Transverse colon (tissue), 4 donors: ENCODE measurements around the gene NOP56.

Source experiments
- CTCF ChIP-seq, 5 experiments: fragments of 200-600 bp in 3 of 5; fragments of 450-650 bp in 2 of 5; sonication (generic) in 3 of 5; IDR thresholded peaks; 1 replicate in 2 of 5; 2 replicates in 3 of 5; pipeline ENCODE4 v1.5.1; 2016 to 2017; ENCODE audit warnings: antibody characterized with exemption in 5 of 5, inconsistent platforms in 3 of 5, mild to moderate bottlenecking in 2 of 5, moderate library complexity in 1 of 5
- EP300 ChIP-seq: sonication (generic); formaldehyde crosslinking; IDR thresholded peaks from one replicate; pipeline ENCODE4 v1.6.1; 2017; ENCODE audit warnings: antibody characterized with exemption, low read depth
- POLR2A ChIP-seq: fragments of 450-650 bp; IDR thresholded peaks from one replicate; pipeline ENCODE4 v1.6.1; 2016; ENCODE audit warnings: antibody characterized with exemption, mild to moderate bottlenecking, moderate library complexity
- POLR2AphosphoS5 ChIP-seq, 3 donors: sonication (generic); formaldehyde crosslinking; IDR thresholded peaks; one replicate each; pipeline ENCODE4 v1.6.1; 2016; ENCODE audit warnings: antibody characterized with exemption in 3 of 3

- no peak for TF ChIP-seq CTCF (IDR thresholded peaks at IDR 0.05)
- TF ChIP-seq POLR2AphosphoS5 (IDR thresholded peaks at IDR 0.05): no peak
- no peak for TF ChIP-seq EP300
- no peak for TF ChIP-seq POLR2A
Observed at GRCh38 chr20:2619961-2620595, 32.4 kb upstream of the NOP56 start.
